Endothelial cell of umbilical vein (primary cell): ENCODE results near the gene BCL11B. TPM values are rescaled to one million over a fixed set of nuclear protein-coding genes. Genes with fewer than 3 reads are reported as not detected.

Source experiments
- BruUV-seq: library from RNA; stranded (reverse); fragments of 400-500 nt; replicated peaks from 2 replicates; lab custom pipeline; 2021; lab: Mats Ljungman, UMichigan
- CTCF ChIA-PET: fragments of 300-600, 350-600 bp; sonication (Branson Sonifier 250); formaldehyde crosslinking; loops from one replicate; lab custom pipeline; 2021; ENCODE audit warnings: antibody characterized with exemption, inconsistent platforms; lab: Charles Lee
- POLR2A ChIA-PET: fragments of 300-600, 350-600 bp; sonication (Branson Sonifier 250); formaldehyde crosslinking; loops from one replicate; lab custom pipeline; 2021; ENCODE audit warnings: antibody characterized with exemption, inconsistent platforms; lab: Charles Lee
- DNase-seq: peaks from one replicate; pipeline ENCODE4 v3.0.0-alpha.2; 2011; ENCODE audit warnings: low read depth, low spot score
- FAIRE-seq: peaks from 2 replicates; lab custom pipeline; 2011; peaks lifted over from hg19 to GRCh38; lab: Jason Lieb, UNC
- H2AFZ ChIP-seq: 2 replicates; pipeline ENCODE4 v1.6.0; 2012; ENCODE audit warnings: low read depth, low read length, control low read depth, inconsistent platforms
- H3K27ac ChIP-seq: 2 replicates; pipeline ENCODE4 v1.5.1; 2011; ENCODE audit warnings: low read depth, mild to moderate bottlenecking, control low read depth, low read length, moderate library complexity; ENCODE audit not compliant: insufficient read depth
- H3K27me3 ChIP-seq, 2 experiments: 2 replicates each; pipeline versions ENCODE4 v1.6.0 to v1.6.1; 2011; ENCODE audit warnings: low read length in 2 of 2, mixed read lengths in 1 of 2; ENCODE audit not compliant: control insufficient read depth in 2 of 2, insufficient read depth in 2 of 2
- H3K36me3 ChIP-seq, 2 experiments: 2 replicates in 1 of 2; 3 replicates in 1 of 2; pipeline ENCODE4 v1.5.1; 2011; ENCODE audit warnings: low read length in 2 of 2, mild to moderate bottlenecking in 1 of 2, moderate library complexity in 1 of 2; ENCODE audit not compliant: control insufficient read depth in 2 of 2, insufficient read depth in 2 of 2; ENCODE audit errors: extremely low read depth in 1 of 2
- H3K4me1 ChIP-seq: 3 replicates; pipeline ENCODE4 v1.5.1; 2011; ENCODE audit warnings: mild to moderate bottlenecking, low read length; ENCODE audit not compliant: control insufficient read depth, insufficient read depth; ENCODE audit errors: extremely low read depth
- H3K4me2 ChIP-seq: 2 replicates; pipeline ENCODE4 v1.6.1; 2011; ENCODE audit warnings: low read length, control low read depth, mixed read lengths; ENCODE audit not compliant: insufficient read depth
- H3K4me3 ChIP-seq, 3 experiments: fragments of 200-600 bp in 1 of 3; sonication (generic), shearing (Covaris generic) in 1 of 3; replicated peaks in 1 of 3; 2 replicates each; pipeline ENCODE4 v1.5.1; 2011 to 2016; ENCODE audit warnings: control low read depth in 3 of 3, low read length in 3 of 3, mild to moderate bottlenecking in 2 of 3, inconsistent platforms in 1 of 3, low read depth in 1 of 3, moderate library complexity in 1 of 3; ENCODE audit not compliant: insufficient read depth in 1 of 3
- H3K79me2 ChIP-seq: 2 replicates; pipeline ENCODE4 v1.6.0; 2012; ENCODE audit warnings: low read length, inconsistent platforms; ENCODE audit not compliant: control insufficient read depth, insufficient read depth
- H3K9ac ChIP-seq: replicated peaks from 2 replicates; pipeline ENCODE3; 2011; ENCODE audit warnings: low read length, control low read depth; ENCODE audit not compliant: insufficient read depth; ENCODE audit errors: extremely low read depth
- H3K9me1 ChIP-seq: replicated peaks from 3 replicates; pipeline ENCODE4 v1.6.0; 2011; ENCODE audit warnings: mild to moderate bottlenecking, low read length; ENCODE audit not compliant: control insufficient read depth, insufficient read depth; ENCODE audit errors: extremely low read depth
- H3K9me3 ChIP-seq: replicated peaks from 2 replicates; pipeline ENCODE4 v1.5.1; 2012; ENCODE audit warnings: low read length, inconsistent platforms; ENCODE audit not compliant: control insufficient read depth, insufficient read depth
- H4K20me1 ChIP-seq: replicated peaks from 2 replicates; pipeline ENCODE3; 2011; ENCODE audit warnings: mild to moderate bottlenecking, low read length; ENCODE audit not compliant: control insufficient read depth, insufficient read depth; ENCODE audit errors: extremely low read depth
- EZH2 ChIP-seq: IDR thresholded peaks from 2 replicates; pipeline ENCODE4 v1.6.1; 2012; ENCODE audit warnings: borderline replicate concordance, low read depth, mild to moderate bottlenecking, moderate library complexity, low read length, inconsistent platforms; ENCODE audit not compliant: severe bottlenecking
- FOS ChIP-seq: IDR thresholded peaks from 2 replicates; pipeline ENCODE4 v1.6.1; 2011; ENCODE audit warnings: mild to moderate bottlenecking, low read length, moderate library complexity, borderline replicate concordance; ENCODE audit not compliant: insufficient read depth
- GATA2 ChIP-seq: IDR thresholded peaks from 2 replicates; pipeline ENCODE4 v1.7.0; 2011; ENCODE audit warnings: low read depth, mild to moderate bottlenecking, moderate library complexity, mixed read lengths, low read length; ENCODE audit not compliant: insufficient read length, insufficient read depth
- JUN ChIP-seq: IDR thresholded peaks from 2 replicates; pipeline ENCODE4 v1.6.1; 2011; ENCODE audit warnings: borderline replicate concordance, low read depth; ENCODE audit not compliant: insufficient read length, insufficient read depth
- MYC ChIP-seq: IDR thresholded peaks from one replicate; pipeline ENCODE4 v1.6.1; 2011; ENCODE audit warnings: mild to moderate bottlenecking, low read depth, low read length
- POLR2A ChIP-seq: IDR thresholded peaks from 2 replicates; pipeline ENCODE4 v1.6.1; 2012; ENCODE audit warnings: low read depth, mild to moderate bottlenecking, control low read depth, low read length
- POLR2AphosphoS5 ChIP-seq: IDR thresholded peaks from 2 replicates; pipeline ENCODE4 v1.6.1; 2012; ENCODE audit warnings: low read depth, mild to moderate bottlenecking, control low read depth, low read length, moderate library complexity; ENCODE audit not compliant: insufficient read depth
- dilution Hi-C: fragments of 300-500 bp; cut with MboI; formaldehyde crosslinking; loops from one replicate; pipeline ENCODE4 v1.15.0; 2019; ENCODE audit warnings: low sequenced_read_pairs; ENCODE audit not compliant: extremely low pct_ligation_motif_present
- intact Hi-C: fragments of 100-400 bp; cut with micrococcal nuclease; formaldehyde crosslinking; loops from one replicate; pipeline ENCODE4 v1.10.0; 2022
- polyA plus RNA-seq, 4 experiments: library from polyadenylated mRNA; depleted of rRNA in 3 of 4; stranded (reverse) in 3 of 4; unstranded in 1 of 4; fragments of >200 nt; gene quantifications; 2 replicates each; pipeline versions ENCODE4 v1.2.1 to v1.2.3, GENCODE V29; 2011 to 2012; ENCODE audit warnings: missing spikeins in 1 of 4
- total RNA-seq: library from RNA; stranded (reverse); gene quantifications from 2 replicates; pipeline ENCODE4 v1.2.3, GENCODE V29; 2021
- TF ChIP-seq, protein P1 (sequence below): IDR thresholded peaks from 2 replicates; pipeline ENCODE4 v1.6.1; 2011; ENCODE audit not compliant: insufficient read depth, insufficient read length
- TF ChIP-seq, protein P2 (sequence below), 2 donors: IDR thresholded peaks; 1 replicate in 1 of 2; 2 replicates in 1 of 2; pipeline ENCODE4 v1.5.1; 2011; ENCODE audit warnings: low read length in 2 of 2, mild to moderate bottlenecking in 2 of 2, moderate library complexity in 2 of 2, control low read depth in 1 of 2, inconsistent platforms in 1 of 2, low read depth in 1 of 2; ENCODE audit not compliant: insufficient read depth in 1 of 2; ENCODE audit errors: extremely low read depth in 1 of 2

Gene BCL11B
- total and polyA plus RNA-seq, 2 donors (not counting 3 experiments of a cell fraction or from before 2014, with no cell fraction given): 0.03 to 0.07 TPM

DNA sequence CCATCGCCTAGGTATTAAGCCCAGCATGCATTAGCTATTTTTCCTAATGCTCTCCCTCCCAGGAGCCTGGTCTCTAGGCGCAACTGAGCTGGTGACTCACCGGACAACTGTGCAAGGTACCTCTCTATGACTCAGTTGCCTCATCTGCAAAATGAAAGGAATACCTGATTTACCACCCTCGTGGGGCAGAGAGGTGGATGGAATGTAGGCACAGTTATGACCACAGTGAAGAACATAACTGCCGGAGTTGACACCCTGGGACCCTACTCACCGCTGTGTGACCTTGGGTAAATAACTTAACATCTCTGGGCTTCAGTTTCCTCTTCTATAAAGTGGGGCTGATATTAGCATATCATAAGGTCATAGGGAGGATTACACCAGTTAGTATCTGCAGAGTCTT, 22.6 kb downstream of the BCL11B start:
- CTCF ChIA-PET: no interaction called here

More for the DNA sequence above, 22.6 kb downstream of the BCL11B start:
- DNase-seq (no peak), FAIRE-seq (no peak)
- dilution Hi-C loops: no loop called here
- no peaks in the 10 kb centered on the region for H3K4me1 ChIP-seq
- intact Hi-C loops: no loop called here
- no TSS peak for BruUV-seq
- no peak overlapping the region for H3K4me2 ChIP-seq
- H3K9me1 ChIP-seq: no peaks in the 10 kb centered on the region
- H4K20me1 ChIP-seq: no peaks in the 10 kb centered on the region
- no peak overlapping the region for H3K4me3 ChIP-seq
- no peaks in the 10 kb centered on the region for H3K79me2 ChIP-seq
- peaks cover 18 to 21% of the 10 kb centered on the region in 2 experiments for H3K27me3 ChIP-seq
- H2AFZ ChIP-seq: no peak overlapping the region
- TF ChIP-seq GATA2 (no peak), MYC (no peak), POLR2AphosphoS5 (no peak), EZH2 (no peak), JUN (no peak), FOS (no peak), POLR2A (no peak)
- TF ChIP-seq, protein P1, sequence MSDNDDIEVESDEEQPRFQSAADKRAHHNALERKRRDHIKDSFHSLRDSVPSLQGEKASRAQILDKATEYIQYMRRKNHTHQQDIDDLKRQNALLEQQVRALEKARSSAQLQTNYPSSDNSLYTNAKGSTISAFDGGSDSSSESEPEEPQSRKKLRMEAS: no peak
- TF ChIP-seq, protein P2, sequence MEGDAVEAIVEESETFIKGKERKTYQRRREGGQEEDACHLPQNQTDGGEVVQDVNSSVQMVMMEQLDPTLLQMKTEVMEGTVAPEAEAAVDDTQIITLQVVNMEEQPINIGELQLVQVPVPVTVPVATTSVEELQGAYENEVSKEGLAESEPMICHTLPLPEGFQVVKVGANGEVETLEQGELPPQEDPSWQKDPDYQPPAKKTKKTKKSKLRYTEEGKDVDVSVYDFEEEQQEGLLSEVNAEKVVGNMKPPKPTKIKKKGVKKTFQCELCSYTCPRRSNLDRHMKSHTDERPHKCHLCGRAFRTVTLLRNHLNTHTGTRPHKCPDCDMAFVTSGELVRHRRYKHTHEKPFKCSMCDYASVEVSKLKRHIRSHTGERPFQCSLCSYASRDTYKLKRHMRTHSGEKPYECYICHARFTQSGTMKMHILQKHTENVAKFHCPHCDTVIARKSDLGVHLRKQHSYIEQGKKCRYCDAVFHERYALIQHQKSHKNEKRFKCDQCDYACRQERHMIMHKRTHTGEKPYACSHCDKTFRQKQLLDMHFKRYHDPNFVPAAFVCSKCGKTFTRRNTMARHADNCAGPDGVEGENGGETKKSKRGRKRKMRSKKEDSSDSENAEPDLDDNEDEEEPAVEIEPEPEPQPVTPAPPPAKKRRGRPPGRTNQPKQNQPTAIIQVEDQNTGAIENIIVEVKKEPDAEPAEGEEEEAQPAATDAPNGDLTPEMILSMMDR (IDR thresholded peaks at IDR 0.05; ENCODE audit: extremely low read depth in 1 of 2, insufficient read depth in 1 of 2, low read depth in 1 of 2, low read length in 2 of 2): no peak
- no peaks in the 10 kb centered on the region for H3K9me3 ChIP-seq
- no peaks in the 10 kb centered on the region for H3K36me3 ChIP-seq
- no peak overlapping the region for H3K9ac ChIP-seq
- H3K27ac ChIP-seq: no peak overlapping the region
- POLR2A ChIA-PET: no interaction called here
